HepG2 (cell line): Measurements from ENCODE around the gene MICAL1. TPM values are rescaled to one million over a fixed set of nuclear protein-coding genes. Genes with fewer than 3 reads are reported as not detected.

Experiments
- ASH2L ChIP-seq: fragments of 300-600, 200-600 bp; sonication (generic); IDR thresholded peaks from 2 replicates; pipeline ENCODE4 v1.7.0; 2017; ENCODE audit warnings: low read depth, mild to moderate bottlenecking, moderate library complexity, mixed read lengths, low read length; ENCODE audit not compliant: insufficient read length
- ATM ChIP-seq: fragments of 450-650 bp; IDR thresholded peaks from 2 replicates; pipeline ENCODE4 v1.7.1; 2017; ENCODE audit warnings: mild to moderate bottlenecking, borderline replicate concordance
- CCAR2 ChIP-seq: fragments of 200-400 bp; formaldehyde crosslinking; optimal IDR thresholded peaks from 2 replicates; pipeline ENCODE3; 2018; ENCODE audit warnings: low read depth, mild to moderate bottlenecking, low read length, moderate library complexity
- CHD4 ChIP-seq: fragments of 200-600 bp; sonication (generic); IDR thresholded peaks from 2 replicates; pipeline ENCODE4 v1.7.0; 2017; ENCODE audit warnings: mild to moderate bottlenecking, low read length, borderline replicate concordance
- DR1 ChIP-seq: sonication (generic); formaldehyde crosslinking; IDR thresholded peaks from 2 replicates; pipeline ENCODE4 v1.8.0; 2021; ENCODE audit warnings: mild to moderate bottlenecking, missing genetic modification reagents, inconsistent platforms
- GATA4 ChIP-seq: sonication (generic); IDR thresholded peaks from 2 replicates; pipeline ENCODE4 v1.6.1; 2016; ENCODE audit warnings: antibody characterized with exemption, low read depth, borderline replicate concordance
- GATAD2A ChIP-seq: IDR thresholded peaks from 2 replicates; pipeline ENCODE4 v1.6.1; 2016
- GPN1 ChIP-seq: sonication (generic); formaldehyde crosslinking; IDR thresholded peaks from 2 replicates; pipeline ENCODE4 v1.5.1; 2020; ENCODE audit warnings: missing genetic modification reagents, borderline replicate concordance
- HCFC1 ChIP-seq: fragments of 150-350 bp; IDR thresholded peaks from 2 replicates; pipeline ENCODE4 v1.6.1; 2014; ENCODE audit warnings: low read depth, low read length
- HNRNPLL ChIP-seq: fragments of 200-400 bp; formaldehyde crosslinking; IDR thresholded peaks from 2 replicates; pipeline ENCODE4 v1.6.1; 2017; ENCODE audit warnings: mild to moderate bottlenecking, low read depth, low read length; ENCODE audit not compliant: poor library complexity, severe bottlenecking
- MIER2 ChIP-seq: IDR thresholded peaks from 2 replicates; pipeline ENCODE4 v1.6.1; 2016; ENCODE audit warnings: missing biosample characterization, missing genetic modification reagents
- MTF2 ChIP-seq: sonication (generic); formaldehyde crosslinking; IDR thresholded peaks from 2 replicates; pipeline ENCODE4 v1.5.0; 2020; ENCODE audit warnings: missing genetic modification reagents, borderline replicate concordance
- NFATC3 ChIP-seq: sonication (generic); formaldehyde crosslinking; IDR thresholded peaks from 2 replicates; pipeline ENCODE4 v1.5.1; 2020; ENCODE audit warnings: mild to moderate bottlenecking, missing genetic modification reagents
- RXRA ChIP-seq: sonication (generic); formaldehyde crosslinking; IDR thresholded peaks from 2 replicates; pipeline ENCODE4 v1.5.1; 2020; ENCODE audit warnings: missing genetic modification reagents
- SRY ChIP-seq: sonication (generic); formaldehyde crosslinking; IDR thresholded peaks from 2 replicates; pipeline ENCODE4 v1.8.0; 2022; ENCODE audit warnings: mild to moderate bottlenecking, missing genetic modification reagents
- ZBTB3 ChIP-seq: sonication (generic); formaldehyde crosslinking; IDR thresholded peaks from 2 replicates; pipeline ENCODE4 v1.4.0; 2020; ENCODE audit warnings: low read depth, mild to moderate bottlenecking, moderate library complexity, missing genetic modification reagents, borderline replicate concordance
- ZBTB38 ChIP-seq: sonication (generic); formaldehyde crosslinking; IDR thresholded peaks from 2 replicates; pipeline ENCODE4 v1.5.1; 2020; ENCODE audit warnings: mild to moderate bottlenecking, missing genetic modification reagents
- ZKSCAN8 ChIP-seq: IDR thresholded peaks from 2 replicates; pipeline ENCODE4 v1.6.1; 2016; ENCODE audit warnings: borderline replicate concordance, missing genetic modification reagents, missing compliant biosample characterization
- ZNF143 ChIP-seq: sonication (generic); formaldehyde crosslinking; IDR thresholded peaks from 2 replicates; pipeline ENCODE4 v1.4.0; 2020; ENCODE audit warnings: missing genetic modification reagents
- ZNF20 ChIP-seq: sonication (generic); formaldehyde crosslinking; IDR thresholded peaks from 2 replicates; pipeline ENCODE4 v1.4.0; 2020; ENCODE audit warnings: mild to moderate bottlenecking, moderate library complexity, missing genetic modification reagents
- ZNF547 ChIP-seq: sonication (generic); formaldehyde crosslinking; IDR thresholded peaks from 2 replicates; pipeline ENCODE4 v1.5.1; 2020; ENCODE audit warnings: mild to moderate bottlenecking, missing genetic modification reagents
- ZNF605 ChIP-seq: sonication (generic); formaldehyde crosslinking; IDR thresholded peaks from 2 replicates; pipeline ENCODE4 v1.8.0; 2022; ENCODE audit warnings: mild to moderate bottlenecking, missing genetic modification reagents
- ZNF777 ChIP-seq: sonication (generic); formaldehyde crosslinking; IDR thresholded peaks from 2 replicates; pipeline ENCODE4 v1.4.0; 2020; ENCODE audit warnings: missing genetic modification reagents
- ZNF839 ChIP-seq: sonication (generic); formaldehyde crosslinking; IDR thresholded peaks from 2 replicates; pipeline ENCODE4 v1.4.0; 2020; ENCODE audit warnings: missing genetic modification reagents, mild to moderate bottlenecking, borderline replicate concordance
- polyA plus RNA-seq, 8 experiments: library from polyadenylated mRNA; depleted of rRNA in 3 of 8; stranded (reverse) in 7 of 8; unstranded in 1 of 8; fragments of >200 nt; fragmentation: Illumina TruSeq in 4 of 8; extraction: Trizol in 4 of 8; gene quantifications; 2 replicates each; pipeline versions ENCODE4 v1.2.1 to v1.2.3, GENCODE V29; 2011 to 2016; ENCODE audit warnings: low read depth in 4 of 8, missing spikeins in 1 of 8, mixed read lengths in 1 of 8; ENCODE audit not compliant: insufficient read depth in 1 of 8
- total RNA-seq, 5 experiments: library from RNA; depleted of rRNA; stranded (reverse); fragments of >200 nt; fragmentation: Illumina TruSeq; extraction: Trizol; gene quantifications; 2 replicates each; pipeline ENCODE4 v1.2.3, GENCODE V29; 2016; ENCODE audit warnings: low read depth in 1 of 5
- TF ChIP-seq, protein P1 (sequence below): sonication (generic); formaldehyde crosslinking; IDR thresholded peaks from 2 replicates; pipeline ENCODE4 v1.4.0; 2020; ENCODE audit warnings: mild to moderate bottlenecking, low read depth, missing genetic modification reagents
- TF ChIP-seq, protein P2 (sequence below): sonication (generic); formaldehyde crosslinking; IDR thresholded peaks from 2 replicates; pipeline ENCODE4 v1.4.0; 2020; ENCODE audit warnings: missing genetic modification reagents

The MICAL1 gene
- total and polyA plus RNA-seq, 2 of the 13 experiments (the other 11 are each of a cell fraction or from before 2014, with no cell fraction given): 6.9 to 39.0 TPM

DNA sequence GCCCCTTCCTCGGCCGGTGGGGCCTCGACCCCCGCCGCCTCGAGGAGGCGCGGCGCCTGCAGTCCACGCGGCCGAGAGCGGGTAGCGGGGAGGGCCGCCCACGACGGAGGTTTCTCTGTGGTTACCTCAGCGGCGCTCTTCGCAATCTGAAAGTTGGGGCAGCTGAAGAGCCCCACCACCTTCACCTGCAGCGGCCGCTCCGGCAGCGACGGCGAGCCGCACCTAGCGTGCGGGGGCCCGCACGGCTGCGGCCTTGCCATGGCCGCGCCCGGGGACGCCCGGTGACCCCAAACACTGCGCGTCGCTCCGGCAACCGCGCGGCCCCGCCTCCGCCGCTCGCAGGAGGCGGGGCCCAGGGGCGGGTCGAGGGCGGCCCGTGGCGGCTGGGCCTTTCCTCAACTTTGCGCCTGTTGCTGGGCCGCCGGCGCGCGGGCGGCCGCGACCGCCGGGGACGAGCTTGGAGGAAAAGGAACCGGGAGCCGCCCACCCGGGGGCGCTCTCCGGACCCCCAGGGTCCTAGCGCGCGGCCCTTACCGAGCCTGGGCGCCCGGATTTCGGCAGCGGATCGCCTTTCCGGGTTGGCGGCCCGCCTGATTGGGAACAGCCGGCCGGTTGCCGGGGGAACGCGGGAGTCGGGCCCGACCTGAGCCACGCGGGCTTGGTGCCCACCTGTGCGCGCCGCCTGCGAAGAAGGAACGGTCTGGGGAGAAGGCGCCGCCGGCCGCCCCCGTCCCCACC, 15.1 kb downstream of the MICAL1 start, which contains the start of the genes PPIL6 and SMPD2 (continued):
- TF ChIP-seq ZBTB3 (CRISPR knock-in tag): no peak
- 0 out of 2 replicates have a peak, but pooled peaks have one; percentile 9 for TF ChIP-seq HCFC1
- peak; percentile 53; the same call in 1 of the 2 replicates for TF ChIP-seq ZBTB38 (CRISPR knock-in tag)
- no peak for TF ChIP-seq GPN1 (CRISPR knock-in tag)
- 0 out of 2 replicates have a peak, but pooled peaks have one; percentile 65 for TF ChIP-seq ZNF20
- TF ChIP-seq MTF2 (CRISPR knock-in tag): peak; percentile 53; the same call in 1 of the 2 replicates
- TF ChIP-seq ZNF839: no peak
- TF ChIP-seq NFATC3 (CRISPR knock-in tag): no peak
- TF ChIP-seq ZNF547: peak; percentile 81; the same call in 1 of the 2 replicates
- TF ChIP-seq ZNF605 (CRISPR knock-in tag): 0 out of 2 replicates have a peak, but pooled peaks have one; percentile 19
- peak; percentile 16; the same call in 1 of the 2 replicates for TF ChIP-seq RXRA (CRISPR knock-in tag)
- 0 out of 2 replicates have a peak, but pooled peaks have one; percentile 3 for TF ChIP-seq GATAD2A (CRISPR knock-in tag)
- no peak for TF ChIP-seq ATM
- no peak for TF ChIP-seq CCAR2
- TF ChIP-seq DR1 (CRISPR knock-in tag): no peak
- TF ChIP-seq CHD4: no peak
- TF ChIP-seq ZNF777 (CRISPR knock-in tag): peak; percentile 77
- peak; percentile 88 for TF ChIP-seq SRY (CRISPR knock-in tag)
- no peak for TF ChIP-seq GATA4
- TF ChIP-seq, protein P1, sequence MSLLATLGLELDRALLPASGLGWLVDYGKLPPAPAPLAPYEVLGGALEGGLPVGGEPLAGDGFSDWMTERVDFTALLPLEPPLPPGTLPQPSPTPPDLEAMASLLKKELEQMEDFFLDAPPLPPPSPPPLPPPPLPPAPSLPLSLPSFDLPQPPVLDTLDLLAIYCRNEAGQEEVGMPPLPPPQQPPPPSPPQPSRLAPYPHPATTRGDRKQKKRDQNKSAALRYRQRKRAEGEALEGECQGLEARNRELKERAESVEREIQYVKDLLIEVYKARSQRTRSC (CRISPR knock-in tag): no peak
- peak; percentile 90 for TF ChIP-seq HNRNPLL
- 0 out of 2 replicates have a peak, but pooled peaks have one; percentile 26 for TF ChIP-seq ZKSCAN8 (CRISPR knock-in tag)
- TF ChIP-seq ASH2L: peak; percentile 74
- TF ChIP-seq ZNF143 (CRISPR knock-in tag): no peak
- TF ChIP-seq, protein P2, sequence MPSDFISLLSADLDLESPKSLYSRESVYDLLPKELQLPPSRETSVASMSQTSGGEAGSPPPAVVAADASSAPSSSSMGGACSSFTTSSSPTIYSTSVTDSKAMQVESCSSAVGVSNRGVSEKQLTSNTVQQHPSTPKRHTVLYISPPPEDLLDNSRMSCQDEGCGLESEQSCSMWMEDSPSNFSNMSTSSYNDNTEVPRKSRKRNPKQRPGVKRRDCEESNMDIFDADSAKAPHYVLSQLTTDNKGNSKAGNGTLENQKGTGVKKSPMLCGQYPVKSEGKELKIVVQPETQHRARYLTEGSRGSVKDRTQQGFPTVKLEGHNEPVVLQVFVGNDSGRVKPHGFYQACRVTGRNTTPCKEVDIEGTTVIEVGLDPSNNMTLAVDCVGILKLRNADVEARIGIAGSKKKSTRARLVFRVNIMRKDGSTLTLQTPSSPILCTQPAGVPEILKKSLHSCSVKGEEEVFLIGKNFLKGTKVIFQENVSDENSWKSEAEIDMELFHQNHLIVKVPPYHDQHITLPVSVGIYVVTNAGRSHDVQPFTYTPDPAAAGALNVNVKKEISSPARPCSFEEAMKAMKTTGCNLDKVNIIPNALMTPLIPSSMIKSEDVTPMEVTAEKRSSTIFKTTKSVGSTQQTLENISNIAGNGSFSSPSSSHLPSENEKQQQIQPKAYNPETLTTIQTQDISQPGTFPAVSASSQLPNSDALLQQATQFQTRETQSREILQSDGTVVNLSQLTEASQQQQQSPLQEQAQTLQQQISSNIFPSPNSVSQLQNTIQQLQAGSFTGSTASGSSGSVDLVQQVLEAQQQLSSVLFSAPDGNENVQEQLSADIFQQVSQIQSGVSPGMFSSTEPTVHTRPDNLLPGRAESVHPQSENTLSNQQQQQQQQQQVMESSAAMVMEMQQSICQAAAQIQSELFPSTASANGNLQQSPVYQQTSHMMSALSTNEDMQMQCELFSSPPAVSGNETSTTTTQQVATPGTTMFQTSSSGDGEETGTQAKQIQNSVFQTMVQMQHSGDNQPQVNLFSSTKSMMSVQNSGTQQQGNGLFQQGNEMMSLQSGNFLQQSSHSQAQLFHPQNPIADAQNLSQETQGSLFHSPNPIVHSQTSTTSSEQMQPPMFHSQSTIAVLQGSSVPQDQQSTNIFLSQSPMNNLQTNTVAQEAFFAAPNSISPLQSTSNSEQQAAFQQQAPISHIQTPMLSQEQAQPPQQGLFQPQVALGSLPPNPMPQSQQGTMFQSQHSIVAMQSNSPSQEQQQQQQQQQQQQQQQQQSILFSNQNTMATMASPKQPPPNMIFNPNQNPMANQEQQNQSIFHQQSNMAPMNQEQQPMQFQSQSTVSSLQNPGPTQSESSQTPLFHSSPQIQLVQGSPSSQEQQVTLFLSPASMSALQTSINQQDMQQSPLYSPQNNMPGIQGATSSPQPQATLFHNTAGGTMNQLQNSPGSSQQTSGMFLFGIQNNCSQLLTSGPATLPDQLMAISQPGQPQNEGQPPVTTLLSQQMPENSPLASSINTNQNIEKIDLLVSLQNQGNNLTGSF (CRISPR knock-in tag): peak; percentile 69; the same call in 1 of the 2 replicates
- TF ChIP-seq MIER2 (CRISPR knock-in tag): no peak; the same call in 1 of the 2 replicates
